HG03442 (cell line): Measurements from ENCODE around the gene PTPN22.

ENCODE experiments used
- ATAC-seq: cut with Tn5 transposase; IDR thresholded peaks from one replicate; pipeline ENCODE4 v1.9.1; 2021; ENCODE audit warnings: mild to moderate bottlenecking, moderate library complexity; ENCODE audit not compliant: unreplicated experiment

PTPN22 gene

DNA sequence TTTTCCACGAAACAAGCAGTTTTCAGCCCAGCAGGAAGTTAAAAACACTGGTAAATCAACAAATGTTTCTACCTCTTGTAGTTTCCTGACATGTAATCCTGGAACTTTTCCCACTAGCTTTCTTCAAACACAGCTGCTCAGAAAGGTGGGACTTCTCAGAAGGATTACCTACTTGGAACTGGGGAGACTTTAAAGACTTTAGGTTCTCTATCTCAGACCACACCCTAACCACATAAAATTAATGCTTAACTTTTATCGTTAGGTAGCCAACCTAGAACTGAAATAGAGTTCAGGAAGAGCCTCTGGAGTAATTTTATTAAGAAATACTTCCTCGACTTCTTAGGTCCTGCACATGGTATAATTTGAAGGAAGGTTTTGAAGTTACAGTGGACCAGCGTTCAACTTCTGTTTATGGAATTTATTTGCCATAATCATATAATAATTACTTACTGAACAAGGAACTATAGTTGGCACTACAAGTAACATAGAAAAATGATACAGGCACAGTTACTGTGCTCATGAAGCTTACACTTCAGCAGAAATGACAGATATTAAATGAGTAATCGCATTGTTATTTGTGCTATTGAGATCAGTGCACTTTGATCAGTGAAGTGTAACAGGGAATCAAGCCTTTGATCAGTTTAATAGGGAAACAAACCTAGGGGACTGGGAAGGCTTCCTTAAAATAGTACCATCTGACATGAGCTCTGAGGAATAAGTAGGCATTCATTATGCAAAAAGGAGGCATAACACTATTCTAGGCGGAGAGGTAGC lies 16.1 kb upstream of the PTPN22 start, which contains the start of gene BCL2L15:
TSS of gene BCL2L15 (minus strand) at position 180 of the 774 bp plus-strand sequence. CDS start 206 bp downstream, outside the sequence.
- ATAC-seq, result no peak

DNA sequence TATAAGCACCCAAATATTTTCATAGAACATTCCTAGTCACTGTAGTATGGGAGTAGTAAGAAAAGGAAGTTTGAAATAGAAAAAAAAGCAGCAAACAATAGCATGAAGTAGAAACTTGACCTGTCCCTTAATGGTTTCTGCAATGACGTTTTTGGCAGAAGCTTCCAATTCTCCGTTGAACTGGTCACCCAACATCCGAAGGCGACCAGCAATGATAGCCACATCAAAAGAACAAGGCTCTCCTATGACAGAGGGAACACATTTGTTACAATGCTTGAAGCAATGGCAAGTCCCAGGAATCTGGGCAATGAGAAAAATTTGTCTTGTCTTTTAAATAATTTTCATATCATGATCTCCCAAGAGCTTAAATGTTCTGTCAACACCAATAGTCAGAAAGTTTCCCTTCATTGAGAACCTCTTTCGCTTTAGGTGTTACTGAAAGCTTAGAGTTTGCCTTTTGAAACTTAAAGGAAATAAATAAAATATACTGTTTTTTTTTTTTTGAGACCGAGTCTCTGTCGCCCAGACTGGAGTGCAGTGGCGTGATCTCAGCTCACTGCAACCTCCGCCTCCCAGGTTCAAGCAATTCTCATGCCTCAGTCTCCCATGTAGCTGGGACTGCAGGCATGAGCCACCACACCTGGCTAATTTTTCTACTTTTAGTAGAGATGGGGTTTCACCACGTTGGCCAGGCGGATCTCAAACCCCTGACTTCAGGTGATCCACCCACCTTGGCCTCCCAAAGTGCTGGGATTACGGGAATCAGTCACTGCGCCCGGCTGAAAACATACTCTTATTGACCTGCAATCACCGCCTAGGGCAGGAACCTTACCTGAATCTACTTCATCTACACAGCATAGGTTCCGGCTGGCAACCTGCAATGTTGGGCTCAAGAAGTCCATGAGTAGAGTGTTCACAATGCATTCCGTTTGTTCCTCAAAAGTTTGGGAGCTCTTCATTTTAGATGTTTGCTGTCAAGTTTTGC lies 15.2 kb upstream of the PTPN22 start:
- no peak for ATAC-seq

DNA sequence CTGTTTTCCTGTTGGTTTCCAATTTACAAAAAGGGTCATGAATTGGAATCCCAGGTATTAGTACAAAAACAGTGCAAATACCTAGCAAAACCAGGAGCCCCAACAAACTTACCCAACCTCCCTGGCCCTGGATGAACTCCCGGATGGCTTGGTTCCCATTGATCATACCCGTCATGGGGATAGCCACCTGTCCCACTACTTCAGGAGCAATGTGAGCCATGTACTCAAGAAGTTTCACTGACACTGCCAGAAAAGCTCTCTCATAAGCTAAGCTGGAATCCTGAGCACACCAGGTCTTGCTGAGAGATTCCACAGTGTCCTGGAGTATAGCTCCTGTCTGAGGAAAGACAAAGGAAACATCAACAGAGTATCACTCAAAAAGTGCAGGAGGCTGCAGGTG lies 10.1 kb upstream of the PTPN22 start:
- no peak for ATAC-seq

DNA sequence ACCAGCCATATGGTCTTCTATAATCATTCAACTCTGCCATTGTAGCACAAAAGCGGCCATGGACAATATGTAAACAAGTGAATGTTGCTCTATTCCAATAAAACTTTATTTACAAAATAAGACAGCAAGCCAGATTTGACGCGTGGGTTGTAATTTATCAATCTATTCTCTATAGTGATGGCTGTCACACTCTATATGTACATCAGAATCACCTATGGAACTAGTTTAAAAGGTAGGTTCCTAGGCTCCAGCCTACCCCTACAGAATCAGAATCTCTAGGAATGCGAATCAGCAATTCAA lies 8.2 kb upstream of the PTPN22 start:
- no peak for ATAC-seq

DNA sequence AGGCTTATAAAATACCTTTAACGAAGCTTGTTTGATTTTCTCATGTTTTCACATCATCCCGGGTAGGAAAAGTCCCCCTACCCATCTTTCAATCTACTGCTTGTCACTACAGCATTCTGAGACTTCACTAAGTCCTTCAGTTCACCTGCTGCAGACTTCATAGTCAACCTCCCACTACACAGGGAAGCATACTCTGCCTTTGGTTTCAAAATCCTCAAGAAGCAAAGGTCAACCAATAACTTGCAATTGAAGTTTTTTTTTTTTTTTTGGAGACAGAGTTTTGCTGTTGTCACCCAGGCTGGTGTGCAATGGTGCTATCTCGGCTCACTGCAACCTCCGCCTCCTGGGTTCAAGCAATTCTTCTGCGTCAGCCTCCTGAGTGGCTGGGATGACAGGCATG lies 4.7 kb upstream of the PTPN22 start:
- no peak for ATAC-seq

DNA sequence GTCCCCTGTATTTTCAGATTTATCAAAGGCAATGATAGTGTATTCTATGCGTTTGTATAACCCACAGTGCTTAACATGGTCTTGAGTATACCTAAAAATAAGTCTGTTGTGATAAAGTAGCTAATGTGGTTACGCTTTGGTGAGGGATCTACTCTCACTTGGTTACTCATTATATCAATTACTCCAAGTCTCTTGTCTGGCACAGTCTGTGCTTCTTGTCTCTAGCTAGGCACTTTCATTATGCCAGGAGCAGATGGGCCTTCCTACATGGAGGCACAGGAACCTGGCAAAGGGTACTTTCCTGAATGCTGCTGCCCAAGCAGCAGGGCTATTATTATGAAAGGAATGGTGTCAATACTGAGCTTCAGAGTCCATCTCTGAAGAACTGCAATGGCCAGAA lies 4.2 kb upstream of the PTPN22 start:
- no peak for ATAC-seq

DNA sequence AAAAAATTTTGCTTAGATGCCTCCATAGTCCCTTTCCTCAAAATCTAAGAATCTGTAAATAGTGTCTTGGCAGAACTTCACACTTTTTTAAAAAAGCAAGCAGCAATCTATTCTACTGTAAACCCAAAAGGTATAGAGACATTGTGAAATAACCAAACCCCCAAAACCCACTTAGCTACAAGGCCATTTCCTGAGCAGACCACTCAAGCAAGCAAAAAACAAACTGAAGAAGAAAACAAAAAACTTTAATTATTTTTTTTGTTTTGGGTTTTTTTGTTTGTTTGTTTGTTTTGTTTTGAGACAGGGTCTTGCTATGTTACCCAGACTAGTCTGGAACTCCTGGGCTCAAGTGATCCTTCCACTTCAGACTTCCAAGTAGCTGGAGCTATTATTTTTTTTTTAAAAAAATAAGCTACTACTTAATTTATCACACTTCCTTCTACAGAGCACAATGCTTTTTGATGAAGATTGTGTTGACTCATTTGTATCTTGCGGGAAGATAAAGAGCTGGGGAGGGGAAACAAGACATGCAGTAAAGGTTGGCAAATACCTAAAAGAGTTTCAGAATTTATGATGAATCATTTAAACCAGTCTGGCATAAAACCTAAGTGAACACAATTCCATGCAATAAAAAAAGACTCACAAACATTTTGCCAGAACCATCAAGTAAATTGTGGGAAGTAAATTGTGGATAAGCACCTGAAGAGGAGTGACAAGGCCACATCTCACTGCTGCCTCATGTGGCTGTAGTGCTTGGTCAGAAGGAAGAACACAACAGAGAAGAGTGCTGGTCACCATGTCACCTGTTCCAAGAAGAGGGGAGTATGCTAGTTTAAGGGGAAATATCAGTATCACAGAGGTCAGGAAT lies 2.7 kb upstream of the PTPN22 start:
- ATAC-seq, result peak; percentile 29

DNA sequence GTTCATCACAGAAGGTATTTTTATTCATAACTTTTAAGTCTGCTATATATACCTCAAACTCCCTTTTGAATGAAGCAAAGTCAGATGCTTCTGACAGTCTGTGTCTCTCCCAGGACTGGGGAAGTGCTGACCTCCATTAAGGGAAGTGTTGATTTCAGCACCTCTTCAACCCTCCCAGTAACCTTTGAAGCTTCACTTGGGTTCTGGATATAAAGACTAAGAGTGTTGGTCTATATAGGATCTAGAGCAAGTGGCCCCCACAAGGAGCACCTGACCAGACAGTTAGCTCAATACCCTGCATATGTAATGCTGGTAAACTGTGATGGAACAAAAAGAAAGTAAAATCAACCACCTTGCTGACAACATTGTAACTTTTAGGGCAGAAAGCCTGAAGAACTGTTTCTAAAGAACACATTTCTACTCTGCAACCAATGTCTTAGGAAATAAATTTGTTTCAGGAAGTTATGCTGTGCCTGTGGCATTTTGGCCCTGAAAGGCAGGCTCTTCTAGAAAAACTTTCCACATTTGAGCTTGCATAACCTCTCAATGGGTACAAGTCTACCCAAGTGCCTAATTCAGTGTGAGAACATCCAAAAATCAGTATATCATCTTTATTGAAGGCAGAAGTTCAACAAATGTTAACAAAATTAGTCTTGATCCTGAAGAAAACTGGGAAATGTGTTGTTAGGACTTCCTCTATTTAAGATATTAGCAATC lies 865 bp upstream of the PTPN22 start:
- no peak for ATAC-seq

DNA sequence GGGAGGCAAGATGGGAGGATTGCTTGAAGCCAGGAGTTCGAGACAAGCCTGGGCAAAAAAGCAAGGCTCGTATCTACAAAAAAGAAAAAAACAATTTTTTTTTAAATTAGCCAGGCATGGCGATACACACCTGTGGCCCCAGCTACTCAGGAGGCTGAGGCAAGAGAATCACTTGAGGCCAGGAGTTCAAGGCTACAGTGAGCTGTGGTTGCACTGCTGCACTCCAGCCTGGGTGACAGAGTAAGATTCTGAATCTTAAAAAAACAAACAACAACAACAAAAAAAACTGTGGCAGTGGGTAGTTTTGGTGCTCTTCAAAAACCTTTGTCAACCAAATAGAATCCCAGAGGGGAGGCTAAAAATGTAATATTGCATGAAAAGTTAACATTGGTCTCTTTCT lies 734 bp downstream of the PTPN22 start:
- no peak for ATAC-seq

DNA sequence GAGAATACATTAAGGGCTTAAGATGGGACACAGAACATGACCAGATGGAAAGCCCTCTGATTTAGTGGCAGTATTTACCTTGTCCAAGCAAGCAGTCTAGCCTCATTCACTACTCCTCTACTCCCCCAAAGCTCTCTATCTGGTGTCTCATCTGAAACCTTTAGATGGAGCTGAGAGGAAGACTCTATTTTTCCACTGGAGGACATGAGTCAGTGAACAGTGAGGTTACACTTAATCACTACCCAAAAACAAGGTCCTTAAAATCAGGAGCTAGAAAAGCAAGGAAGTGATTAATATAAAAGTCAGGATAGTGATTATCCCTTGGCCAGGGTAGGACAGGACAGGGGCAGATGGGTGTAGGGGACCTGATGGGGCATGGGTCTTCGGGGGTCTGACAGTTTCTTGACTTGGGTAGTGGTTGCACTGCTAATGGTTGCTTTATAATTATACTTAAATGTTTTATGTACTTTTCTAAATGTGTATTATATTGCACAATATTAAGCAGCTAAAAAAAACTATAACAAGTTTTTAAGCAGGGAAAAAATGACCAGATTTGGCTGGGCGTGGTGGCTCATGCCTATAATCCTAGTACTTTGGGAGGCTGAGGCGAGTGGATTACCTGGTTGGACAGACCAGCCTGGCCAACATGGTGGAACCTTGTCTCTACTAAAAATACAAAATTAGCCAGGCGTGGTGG lies 3.0 kb downstream of the PTPN22 start:
- no peak for ATAC-seq

DNA sequence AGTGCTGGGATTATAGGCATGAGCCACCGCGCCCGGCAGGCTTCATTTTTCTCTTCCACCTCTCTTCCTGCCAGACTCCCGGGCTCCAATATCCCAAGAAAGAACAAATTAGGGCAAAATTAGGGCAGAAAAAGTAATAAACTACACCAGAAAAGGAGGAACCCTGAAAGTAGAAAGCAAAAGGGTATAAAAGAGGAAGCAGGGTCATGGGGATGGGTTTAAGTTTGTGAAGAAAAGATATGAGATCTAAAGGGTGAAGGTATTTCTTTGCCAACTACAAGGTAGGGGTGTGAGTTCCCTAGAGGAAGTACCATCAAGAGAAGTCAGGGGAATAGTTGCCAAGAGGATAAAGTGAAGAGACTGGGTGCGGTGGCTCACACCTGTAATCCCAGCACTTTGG lies 9.9 kb downstream of the PTPN22 start:
- no peak for ATAC-seq

DNA sequence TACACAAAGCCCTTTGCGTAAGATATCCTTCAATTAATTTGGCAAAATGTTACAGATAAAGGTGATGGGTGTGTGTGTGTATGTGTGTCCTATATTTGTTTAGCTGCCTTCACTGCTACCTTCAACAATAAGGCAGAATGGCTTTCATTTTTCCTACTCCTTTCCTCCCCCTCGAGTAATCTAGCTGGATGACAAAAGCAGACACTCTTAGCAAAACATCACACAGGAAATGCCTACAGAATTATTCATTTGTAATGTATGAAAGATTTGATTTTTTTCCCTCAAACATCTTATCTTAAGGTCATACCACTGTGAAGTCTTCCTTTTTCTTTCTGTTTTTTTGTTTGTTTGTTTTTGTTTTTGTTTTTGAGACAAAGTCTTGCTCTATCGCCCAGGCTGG lies 10.6 kb downstream of the PTPN22 start:
- no peak for ATAC-seq

DNA sequence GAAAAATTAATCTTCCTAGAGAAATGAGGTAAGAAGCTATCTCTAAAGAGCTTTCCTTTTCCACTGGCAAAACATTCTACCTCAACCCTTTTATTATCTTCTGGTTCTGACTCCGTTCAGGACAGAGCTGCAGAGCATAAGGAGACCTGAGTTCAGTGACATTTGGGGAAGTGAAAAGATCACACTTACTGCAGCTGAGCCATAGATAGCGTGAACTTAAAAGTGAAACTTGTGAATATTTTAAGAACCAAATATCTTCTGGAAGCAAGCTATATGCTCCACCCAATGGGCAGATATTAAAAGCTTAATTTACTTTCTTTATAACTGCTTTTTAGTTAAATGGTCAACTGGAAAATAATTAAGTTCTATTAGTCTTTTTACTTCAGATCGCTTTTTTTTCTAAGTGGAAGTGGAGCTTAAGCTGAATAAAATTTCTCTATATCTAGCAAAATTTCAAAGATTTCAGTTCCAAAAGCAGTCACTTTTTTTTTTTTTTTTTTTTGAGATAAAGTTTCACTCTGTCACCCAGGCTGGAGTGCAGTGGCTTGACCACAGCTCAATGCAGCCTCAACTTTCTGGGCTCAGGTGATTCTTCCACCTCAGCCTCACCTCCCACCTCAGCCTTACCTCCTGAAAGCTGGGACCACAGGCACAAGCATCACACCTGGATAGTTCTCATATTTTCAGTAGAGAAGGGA lies 11.9 kb downstream of the PTPN22 start:
- peak; percentile 90 for ATAC-seq

DNA sequence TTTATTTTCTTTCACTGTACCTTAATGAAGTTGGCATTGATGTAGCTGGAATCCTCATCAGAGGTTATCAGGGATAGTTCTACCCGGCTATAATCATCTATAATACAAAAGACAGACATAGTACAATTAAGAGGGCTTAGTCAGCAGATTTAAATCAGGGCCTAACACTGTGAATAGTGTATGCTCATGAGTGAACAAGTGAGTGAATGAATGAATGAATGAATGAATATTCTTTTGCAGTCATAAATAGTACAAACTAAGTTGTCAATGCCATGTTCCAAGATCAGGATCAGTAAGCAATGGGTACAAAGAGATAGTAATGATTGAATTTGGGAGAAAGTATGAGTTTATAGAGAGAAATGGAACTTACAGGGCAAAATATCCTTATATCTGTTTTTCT lies 12.5 kb downstream of the PTPN22 start:
- no peak for ATAC-seq

DNA sequence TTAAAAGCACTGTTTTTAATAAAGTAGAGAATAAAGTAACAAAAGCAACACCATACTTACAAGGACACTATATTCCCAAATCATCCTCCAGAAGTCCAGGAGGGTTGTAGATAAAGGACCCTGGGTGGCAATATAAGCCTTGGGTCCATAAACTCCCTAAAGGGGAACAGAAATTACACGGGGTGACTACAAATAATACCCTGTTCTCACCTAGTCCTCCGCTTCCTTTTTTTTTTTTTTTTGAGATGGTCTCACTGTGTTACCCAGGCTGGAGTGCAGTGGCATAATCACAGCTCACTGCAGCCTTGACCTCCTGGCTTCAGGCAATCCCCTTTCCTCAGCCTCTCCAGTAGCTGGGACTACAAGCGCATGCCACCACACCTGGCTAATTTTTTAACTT lies 13.1 kb downstream of the PTPN22 start:
- ATAC-seq, result peak; percentile 27

DNA sequence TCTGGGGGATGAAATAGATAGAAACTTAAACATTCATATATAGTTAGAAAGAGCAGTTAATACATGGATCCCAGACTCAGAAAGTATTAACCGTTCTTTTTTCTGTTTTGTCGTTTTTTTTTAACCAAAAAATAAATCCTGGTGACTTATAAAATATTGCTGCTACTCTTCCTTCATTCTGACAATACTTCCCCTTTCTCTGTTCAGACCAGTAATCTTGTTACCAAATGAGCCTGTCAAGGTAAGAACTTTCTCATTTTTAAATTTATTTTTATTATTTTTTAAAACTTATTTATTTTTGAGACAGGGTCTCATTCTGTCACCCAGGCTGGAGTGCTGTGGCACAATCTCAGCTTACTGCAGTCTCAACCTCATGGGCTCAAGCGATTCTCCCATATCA lies 13.7 kb downstream of the PTPN22 start:
- ATAC-seq, result no peak

DNA sequence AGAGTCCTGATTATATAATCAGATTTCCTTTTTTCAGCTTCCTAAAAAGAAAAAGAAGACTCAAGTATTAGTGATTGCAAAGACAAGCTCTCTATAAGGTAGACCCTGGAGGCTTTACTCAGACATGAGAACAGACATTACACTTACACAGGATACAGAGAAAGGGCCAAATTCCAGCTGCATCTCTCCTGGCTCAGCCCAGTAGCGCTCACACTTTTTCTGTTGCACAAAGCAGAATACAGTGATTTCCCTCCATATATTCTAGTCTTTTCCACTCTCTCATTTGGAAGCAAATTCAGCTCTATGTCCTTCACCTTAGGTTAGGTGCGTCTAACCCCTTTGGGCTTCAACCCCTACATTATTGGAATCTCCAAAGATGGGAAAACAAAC lies 15.1 kb downstream of the PTPN22 start:
- no peak for ATAC-seq

DNA sequence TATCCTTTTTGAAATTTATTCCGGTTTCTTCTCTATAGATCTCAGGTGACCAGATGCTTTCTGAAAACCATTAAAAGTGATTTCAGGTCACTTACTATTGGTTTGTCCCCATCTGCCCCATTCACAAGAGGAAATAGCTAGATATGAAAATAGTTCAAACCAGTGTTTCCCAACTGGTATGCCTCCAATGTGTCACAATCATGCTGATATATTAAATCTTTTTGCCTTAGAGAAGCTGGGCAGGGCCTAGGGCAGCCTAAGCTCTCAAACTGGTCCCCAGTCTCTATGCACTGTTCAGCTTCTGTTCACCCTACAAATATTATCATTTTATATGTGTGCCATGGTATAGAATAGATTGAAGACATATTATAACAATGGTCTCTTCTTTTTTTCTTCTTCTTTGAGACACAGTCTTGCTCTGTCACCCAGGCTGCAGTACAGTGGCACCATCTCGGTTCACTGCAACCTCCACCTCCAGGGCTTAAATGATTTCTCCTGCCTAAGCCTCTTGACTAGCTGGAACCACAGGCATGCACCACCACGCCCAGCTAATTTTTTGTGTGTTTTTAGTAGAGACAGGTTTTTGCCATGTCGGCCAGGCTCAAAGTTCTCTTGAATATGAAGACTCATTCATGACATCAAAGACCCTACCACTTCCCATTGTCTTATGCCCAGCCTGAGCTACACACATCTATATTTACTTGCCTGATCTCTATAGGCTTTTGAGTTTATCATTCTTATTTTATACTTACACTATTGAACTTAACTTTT lies 15.7 kb downstream of the PTPN22 start:
- no peak for ATAC-seq

DNA sequence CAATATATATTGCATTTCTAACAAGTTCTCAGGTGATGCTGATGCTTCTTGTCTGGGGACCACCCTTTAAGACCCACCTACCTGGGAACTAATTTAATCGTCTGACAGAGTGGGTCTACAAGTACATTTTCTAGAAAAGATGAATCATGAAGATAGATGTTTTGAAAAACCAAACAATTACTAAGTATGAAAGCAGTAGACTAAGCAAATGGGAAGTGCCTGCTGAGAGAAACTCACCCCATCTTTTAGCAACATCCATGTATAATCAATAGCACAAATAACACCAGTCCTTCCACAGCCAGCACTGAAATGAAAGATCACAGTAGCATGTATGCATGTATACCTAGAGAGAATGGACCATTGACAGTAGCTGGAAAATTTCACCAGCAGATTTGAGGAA lies 17.3 kb downstream of the PTPN22 start:
- no peak for ATAC-seq
